NT2/D1 (cell line): ENCODE measurements around the gene ANKRD31.

Experiments used
- DNase-seq: peaks from one replicate; pipeline ENCODE4 v3.0.0-alpha.2; 2011; ENCODE audit warnings: low read depth, low spot score
- H3K27me3 ChIP-seq: 2 replicates; pipeline ENCODE4 v1.6.0; 2011; ENCODE audit warnings: mild to moderate bottlenecking; ENCODE audit not compliant: insufficient read length, insufficient read depth
- H3K36me3 ChIP-seq: 2 replicates; pipeline ENCODE4 v1.6.1; 2011; ENCODE audit warnings: mild to moderate bottlenecking, low read length, mixed read lengths; ENCODE audit not compliant: insufficient read depth, insufficient read length
- H3K4me1 ChIP-seq: 2 replicates; pipeline ENCODE4 v1.5.1; 2011; ENCODE audit not compliant: insufficient read depth, insufficient read length
- H3K4me3 ChIP-seq: 2 replicates; pipeline ENCODE4 v1.5.1; 2011; ENCODE audit warnings: low read depth; ENCODE audit not compliant: insufficient read length
- H3K9ac ChIP-seq: 2 replicates; pipeline ENCODE4 v1.6.0; 2011; ENCODE audit warnings: low read depth; ENCODE audit not compliant: insufficient read length
- H3K9me3 ChIP-seq: 2 replicates; pipeline ENCODE4 v1.5.1; 2011; ENCODE audit warnings: mild to moderate bottlenecking, low read length; ENCODE audit not compliant: insufficient read depth
- SUZ12 ChIP-seq: IDR thresholded peaks from 2 replicates; pipeline ENCODE4 v1.6.1; 2011; ENCODE audit not compliant: insufficient read length, insufficient read depth; ENCODE audit errors: extremely low read depth
- YY1 ChIP-seq: IDR thresholded peaks from 2 replicates; pipeline ENCODE4 v1.6.1; 2011; ENCODE audit not compliant: insufficient read length, insufficient read depth
- ZNF274 ChIP-seq: IDR thresholded peaks from 2 replicates; pipeline ENCODE4 v1.6.1; 2011; ENCODE audit warnings: mild to moderate bottlenecking, low read depth, low read length

The ANKRD31 gene, protein sequence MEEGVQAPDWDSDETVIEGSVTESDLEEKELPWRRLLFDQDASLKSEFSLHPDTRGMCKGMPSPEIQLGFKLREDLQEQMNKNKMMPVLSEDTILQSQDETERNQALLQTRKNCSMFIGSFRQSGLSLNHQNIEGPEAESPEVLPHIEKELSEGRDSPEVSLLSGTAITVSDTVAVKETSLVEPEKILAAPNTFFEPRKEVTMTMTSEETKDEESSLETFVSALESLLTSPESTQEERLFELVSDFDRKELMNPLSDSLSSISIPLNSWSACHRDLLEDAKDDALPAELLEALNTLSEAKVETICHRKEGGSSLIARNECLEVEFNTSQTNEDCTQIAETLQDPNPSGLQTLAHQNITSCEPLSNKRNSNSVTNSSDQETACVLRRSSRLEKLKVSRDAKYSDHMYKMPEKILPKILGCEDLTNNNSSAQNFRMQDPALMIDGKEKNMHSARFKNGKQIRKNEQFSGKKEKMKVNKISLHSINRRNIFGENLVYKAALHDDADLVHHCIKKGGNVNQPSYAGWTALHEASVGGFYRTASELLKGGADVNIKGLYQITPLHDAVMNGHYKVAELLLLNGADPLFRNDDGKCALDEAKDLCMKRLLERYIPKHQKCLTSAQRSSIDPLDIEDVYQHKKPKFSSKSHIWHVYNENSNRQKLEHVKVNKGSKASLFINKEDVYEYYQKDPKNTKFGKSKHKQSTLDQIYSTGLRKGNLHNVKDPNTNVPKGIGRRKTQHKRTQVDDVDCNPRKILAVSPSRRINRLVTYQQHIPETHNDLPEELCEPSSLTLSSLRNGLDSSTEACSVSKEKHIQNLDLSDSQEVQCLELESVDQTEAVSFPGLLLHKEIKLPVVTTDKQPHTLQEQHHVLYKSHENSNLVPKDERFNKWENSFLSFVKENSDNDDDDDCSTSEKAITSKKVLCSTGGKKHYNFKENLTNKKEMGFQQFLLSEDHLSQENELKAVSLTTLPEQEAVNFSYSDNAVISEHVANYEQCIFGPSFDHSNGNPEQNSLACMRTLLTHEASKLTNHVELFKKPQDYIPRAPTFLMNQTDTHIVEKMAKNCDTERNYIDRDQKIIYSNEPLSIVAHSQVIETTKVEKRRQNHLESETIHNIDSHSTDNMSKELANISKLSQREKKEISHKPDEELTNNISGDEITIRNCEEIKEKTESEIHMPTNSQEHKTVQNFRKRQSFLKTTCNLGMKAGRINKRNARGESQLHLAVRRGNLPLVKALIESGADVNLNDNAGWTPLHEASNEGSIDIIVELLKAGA (N-terminal part only)

GRCh38 chr5:75236322-75237316, at the start of gene ANKRD31:
Gene ANKRD31 (minus strand): TSS chr5:75236878. CDS start chr5:75236686, 192 bp downstream.
- no peak for TF ChIP-seq YY1
- no peak for TF ChIP-seq ZNF274
- no peak for TF ChIP-seq SUZ12
- no peaks in the 10 kb centered on the region for H3K36me3 ChIP-seq
- no peaks in the 10 kb centered on the region for H3K27me3 ChIP-seq
- H3K4me3 ChIP-seq = peak within 1 kb of the TSS; percentile 78
- no peaks in the 10 kb centered on the region for H3K4me1 ChIP-seq
- DNase-seq = peak; percentile 44
- peak within 1 kb of the TSS; percentile 85 for H3K9ac ChIP-seq
- H3K9me3 ChIP-seq = no peaks in the 10 kb centered on the region

DNA sequence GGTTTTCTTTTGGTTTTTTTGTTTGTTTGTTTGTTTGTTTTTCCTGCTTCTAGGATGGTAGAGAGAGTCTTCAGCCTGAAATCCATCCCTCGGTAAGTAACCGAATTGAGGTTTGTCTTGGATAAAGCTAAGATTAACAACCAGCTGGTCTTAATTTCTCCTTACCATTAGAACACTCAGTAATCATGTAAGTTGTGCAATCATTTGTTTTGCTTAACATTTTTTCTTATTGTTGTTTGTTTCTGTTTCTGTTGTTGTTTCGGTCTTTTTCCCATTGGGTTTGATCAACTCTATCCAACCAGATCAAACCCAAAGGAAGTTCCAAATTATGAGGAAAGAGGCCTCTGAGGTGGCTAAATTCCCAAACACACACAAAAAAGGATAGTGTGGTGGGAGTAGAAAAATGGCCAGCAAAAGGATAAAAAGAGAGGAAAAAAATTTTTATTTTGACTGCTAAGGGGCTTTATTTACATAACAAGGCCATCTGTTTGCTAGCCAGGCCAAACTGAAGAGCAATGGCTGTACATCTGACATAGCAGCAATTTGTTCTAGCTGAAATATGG, 49.6 kb upstream of the ANKRD31 start:
- Histone ChIP-seq H3K27me3 (no peaks in the 10 kb centered on the region), H3K4me3 (no peak overlapping the region), H3K9ac (no peak overlapping the region), H3K36me3 (no peaks in the 10 kb centered on the region), H3K9me3 (peaks cover under 1% of the 10 kb centered on the region; the same call in 1 of the 2 replicates), H3K4me1 (no peaks in the 10 kb centered on the region)
- TF ChIP-seq YY1 (no peak), ZNF274 (no peak), SUZ12 (no peak)
- no peak for DNase-seq

- Histone ChIP-seq H3K27me3 (no peaks in the 10 kb centered on the region), H3K4me1 (no peaks in the 10 kb centered on the region), H3K9me3 (no peaks in the 10 kb centered on the region), H3K9ac (no peak overlapping the region), H3K4me3 (no peak overlapping the region), H3K36me3 (no peaks in the 10 kb centered on the region)
- TF ChIP-seq YY1 (no peak), SUZ12 (no peak), ZNF274 (no peak)
- no peak for DNase-seq
Observed at GRCh38 chr5:75282581-75282980, 45.9 kb upstream of the ANKRD31 start.

- H3K9ac ChIP-seq = no peak overlapping the region
- DNase-seq = no peak
- H3K4me1 ChIP-seq = no peaks in the 10 kb centered on the region
- no peaks in the 10 kb centered on the region for H3K9me3 ChIP-seq
- H3K4me3 ChIP-seq = no peak overlapping the region
- no peaks in the 10 kb centered on the region for H3K36me3 ChIP-seq
- H3K27me3 ChIP-seq = no peaks in the 10 kb centered on the region
- TF ChIP-seq ZNF274 (no peak), YY1 (no peak), SUZ12 (no peak)
Observed at GRCh38 chr5:75281716-75282465, 45.2 kb upstream of the ANKRD31 start.

GRCh38 chr5:75279321-75279720, 42.6 kb upstream of the ANKRD31 start:
- no peaks in the 10 kb centered on the region for H3K4me1 ChIP-seq
- TF ChIP-seq SUZ12 = no peak
- no peak for TF ChIP-seq YY1
- TF ChIP-seq ZNF274 = no peak
- no peaks in the 10 kb centered on the region for H3K9me3 ChIP-seq
- no peaks in the 10 kb centered on the region for H3K36me3 ChIP-seq
- no peak for DNase-seq
- no peaks in the 10 kb centered on the region for H3K27me3 ChIP-seq
- no peak overlapping the region for H3K9ac ChIP-seq
- no peak overlapping the region for H3K4me3 ChIP-seq
